Mucosa of stomach (tissue), 1 donor: ENCODE measurements around the gene MFSD11.
"Not testable (repeated sequence)": the region's sequence is repeated elsewhere in the genome, so short reads cannot be mapped to it uniquely, and the experiment has no call there.

Experiments used
- H3K27me3 ChIP-seq: one replicate; pipeline ENCODE4 v1.7.0; 2013; ENCODE audit warnings: mild to moderate bottlenecking, low read length; ENCODE audit not compliant: control insufficient read depth, insufficient read depth
- H3K36me3 ChIP-seq: one replicate; pipeline ENCODE4 v1.7.0; 2013; ENCODE audit warnings: low read length; ENCODE audit not compliant: control insufficient read depth, insufficient read depth
- H3K4me1 ChIP-seq: one replicate; pipeline ENCODE4 v1.7.0; 2013; ENCODE audit warnings: mild to moderate bottlenecking, low read length; ENCODE audit not compliant: control insufficient read depth, insufficient read depth
- H3K4me3 ChIP-seq: one replicate; pipeline ENCODE4 v1.7.0; 2013; ENCODE audit warnings: low read length
- H3K9ac ChIP-seq: one replicate; pipeline ENCODE4 v1.7.0; 2013; ENCODE audit warnings: mild to moderate bottlenecking, low read length, moderate library complexity
- H3K9me3 ChIP-seq: one replicate; pipeline ENCODE4 v1.7.0; 2013; ENCODE audit warnings: mild to moderate bottlenecking, low read length, moderate library complexity; ENCODE audit not compliant: control insufficient read depth
- donor health status: Pancreatic carcinoma.

MFSD11 gene

GRCh38 chr17:76700617-76701470 lies 37.1 kb upstream of the MFSD11 start:
- Histone ChIP-seq H3K36me3 (no peaks in the 10 kb centered on the region), H3K4me3 (no peak overlapping the region), H3K4me1 (peaks cover 6% of the 10 kb centered on the region), H3K27me3 (no peaks in the 10 kb centered on the region), H3K9ac (peak overlapping the region; percentile 49), H3K9me3 (no peaks in the 10 kb centered on the region)

DNA sequence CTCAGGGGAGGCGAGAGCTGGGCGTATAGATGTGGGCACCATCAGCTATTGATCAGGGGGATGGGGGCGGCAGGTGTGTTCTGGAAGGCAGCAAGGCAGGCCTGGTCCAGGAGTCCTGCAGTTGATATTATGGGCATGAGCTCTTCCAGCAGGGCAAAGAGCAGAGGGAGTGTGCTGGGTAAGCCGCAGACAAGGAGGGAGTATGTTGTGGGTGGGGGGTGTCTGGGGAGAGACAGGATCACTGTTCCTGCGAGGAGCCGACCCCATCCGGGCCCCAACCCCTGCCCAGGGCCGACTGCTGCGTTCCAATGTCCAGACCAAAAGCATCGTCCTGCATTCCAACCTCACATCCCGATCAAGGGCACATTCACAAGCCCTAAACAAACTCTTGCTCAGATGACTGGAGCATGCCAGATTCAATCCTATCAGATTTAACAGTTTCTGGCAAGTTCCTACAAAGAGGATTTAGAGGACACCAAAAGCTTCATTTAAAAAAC lies 36.4 kb upstream of the MFSD11 start:
- peak overlapping the region; percentile 49 for H3K9ac ChIP-seq

DNA sequence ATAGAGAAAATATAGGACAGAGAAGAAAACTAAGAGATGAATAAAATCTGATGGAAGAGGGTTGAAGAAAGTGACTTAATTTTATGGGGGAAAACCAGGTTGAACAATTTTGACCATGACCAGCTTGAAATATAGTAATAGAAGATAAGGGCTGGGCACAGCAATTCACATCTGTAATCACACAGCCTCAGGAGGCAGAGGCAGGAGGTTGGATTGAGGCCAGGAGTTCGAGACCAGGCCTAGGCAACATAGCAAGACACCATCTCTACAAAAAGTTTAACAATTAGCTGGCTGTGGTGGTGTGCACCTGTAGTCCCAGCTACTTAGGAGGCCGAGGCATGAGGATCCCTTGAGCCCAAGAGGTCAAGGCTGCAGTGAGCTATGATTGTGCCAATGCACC lies 35.8 kb upstream of the MFSD11 start:
- Histone ChIP-seq H3K4me3 (no peak overlapping the region), H3K36me3 (no peaks in the 10 kb centered on the region), H3K9ac (no peak overlapping the region), H3K4me1 (peaks cover 6% of the 10 kb centered on the region), H3K27me3 (no peaks in the 10 kb centered on the region), H3K9me3 (no peaks in the 10 kb centered on the region)

More for the DNA sequence above, 36.4 kb upstream of the MFSD11 start:
- no peaks in the 10 kb centered on the region for H3K27me3 ChIP-seq
- no peak overlapping the region for H3K4me3 ChIP-seq
- H3K4me1 ChIP-seq: peaks cover 6% of the 10 kb centered on the region
- H3K36me3 ChIP-seq: no peaks in the 10 kb centered on the region
- no peaks in the 10 kb centered on the region for H3K9me3 ChIP-seq

GRCh38 chr17:76702941-76703637 lies 34.8 kb upstream of the MFSD11 start:
- Histone ChIP-seq H3K27me3 (no peaks in the 10 kb centered on the region), H3K36me3 (no peaks in the 10 kb centered on the region), H3K4me1 (peaks cover 6% of the 10 kb centered on the region), H3K4me3 (no peak overlapping the region), H3K9me3 (no peaks in the 10 kb centered on the region), H3K9ac (no peak overlapping the region)

GRCh38 chr17:76704805-76705204 lies 33.1 kb upstream of the MFSD11 start:
- Histone ChIP-seq H3K4me3 (no peak overlapping the region), H3K9me3 (no peaks in the 10 kb centered on the region), H3K36me3 (no peaks in the 10 kb centered on the region), H3K4me1 (peaks cover 14% of the 10 kb centered on the region), H3K9ac (no peak overlapping the region), H3K27me3 (peaks cover 5% of the 10 kb centered on the region)

- H3K27me3 ChIP-seq: peaks cover 9% of the 10 kb centered on the region
- peaks cover 19% of the 10 kb centered on the region for H3K4me1 ChIP-seq
- no peak overlapping the region for H3K4me3 ChIP-seq
- H3K9me3 ChIP-seq: no peaks in the 10 kb centered on the region
- no peak overlapping the region for H3K9ac ChIP-seq
- H3K36me3 ChIP-seq: no peaks in the 10 kb centered on the region
These were observed 31.1 kb upstream of the MFSD11 start for GRCh38 chr17:76706817-76707216.

- Histone ChIP-seq H3K36me3 (no peaks in the 10 kb centered on the region), H3K4me1 (peaks cover 19% of the 10 kb centered on the region), H3K9ac (no peak overlapping the region), H3K9me3 (no peaks in the 10 kb centered on the region), H3K27me3 (peaks cover 9% of the 10 kb centered on the region), H3K4me3 (no peak overlapping the region)
These were observed 29.7 kb upstream of the MFSD11 start for GRCh38 chr17:76707985-76708807.

DNA sequence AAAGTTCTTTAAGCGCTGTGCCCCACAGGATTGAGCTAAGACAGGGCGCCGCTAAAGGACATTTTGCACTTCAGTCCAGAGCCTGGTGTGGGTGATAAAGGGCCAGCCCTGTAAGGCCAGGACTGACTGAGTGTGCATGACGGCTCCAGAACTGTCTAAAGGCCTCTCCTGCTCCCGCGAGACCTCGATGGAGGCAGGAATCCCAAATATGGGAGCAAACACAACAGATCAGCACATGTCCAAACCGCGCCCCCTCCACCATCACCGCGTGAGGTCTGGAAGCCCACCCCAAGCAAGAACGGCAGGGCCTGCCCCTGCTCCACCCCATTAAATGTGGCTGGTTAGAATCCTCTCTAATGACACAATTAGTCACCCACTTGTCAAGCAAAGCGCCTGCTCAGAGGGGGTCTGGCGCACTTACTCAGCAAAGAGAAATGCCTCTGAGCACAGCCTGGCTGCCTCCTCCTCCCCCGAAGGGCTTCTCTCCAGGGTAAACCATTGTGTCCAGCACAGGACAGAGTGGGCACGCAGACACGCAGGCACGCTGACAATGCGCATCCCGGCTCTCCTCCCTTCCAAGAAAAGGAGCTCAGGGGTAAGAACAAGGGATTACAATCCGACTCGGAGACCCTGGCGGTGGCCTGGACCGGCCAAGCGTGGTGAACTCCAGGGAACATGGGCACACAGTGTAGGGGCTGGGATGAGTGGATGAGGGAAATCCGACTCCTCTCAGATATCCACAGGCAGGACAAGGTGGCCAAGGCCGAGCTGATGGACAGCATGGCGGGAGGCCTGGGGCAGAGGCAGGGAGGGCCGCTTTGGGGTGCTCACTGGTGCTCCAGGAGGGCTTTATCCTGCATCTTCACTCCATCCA lies 28.6 kb upstream of the MFSD11 start:
- peak overlapping the region; percentile 76 for H3K9ac ChIP-seq
- H3K4me1 ChIP-seq: peaks cover 19% of the 10 kb centered on the region
- no peaks in the 10 kb centered on the region for H3K36me3 ChIP-seq
- H3K4me3 ChIP-seq: no peak overlapping the region
- H3K9me3 ChIP-seq: no peaks in the 10 kb centered on the region
- peaks cover 9% of the 10 kb centered on the region for H3K27me3 ChIP-seq

DNA sequence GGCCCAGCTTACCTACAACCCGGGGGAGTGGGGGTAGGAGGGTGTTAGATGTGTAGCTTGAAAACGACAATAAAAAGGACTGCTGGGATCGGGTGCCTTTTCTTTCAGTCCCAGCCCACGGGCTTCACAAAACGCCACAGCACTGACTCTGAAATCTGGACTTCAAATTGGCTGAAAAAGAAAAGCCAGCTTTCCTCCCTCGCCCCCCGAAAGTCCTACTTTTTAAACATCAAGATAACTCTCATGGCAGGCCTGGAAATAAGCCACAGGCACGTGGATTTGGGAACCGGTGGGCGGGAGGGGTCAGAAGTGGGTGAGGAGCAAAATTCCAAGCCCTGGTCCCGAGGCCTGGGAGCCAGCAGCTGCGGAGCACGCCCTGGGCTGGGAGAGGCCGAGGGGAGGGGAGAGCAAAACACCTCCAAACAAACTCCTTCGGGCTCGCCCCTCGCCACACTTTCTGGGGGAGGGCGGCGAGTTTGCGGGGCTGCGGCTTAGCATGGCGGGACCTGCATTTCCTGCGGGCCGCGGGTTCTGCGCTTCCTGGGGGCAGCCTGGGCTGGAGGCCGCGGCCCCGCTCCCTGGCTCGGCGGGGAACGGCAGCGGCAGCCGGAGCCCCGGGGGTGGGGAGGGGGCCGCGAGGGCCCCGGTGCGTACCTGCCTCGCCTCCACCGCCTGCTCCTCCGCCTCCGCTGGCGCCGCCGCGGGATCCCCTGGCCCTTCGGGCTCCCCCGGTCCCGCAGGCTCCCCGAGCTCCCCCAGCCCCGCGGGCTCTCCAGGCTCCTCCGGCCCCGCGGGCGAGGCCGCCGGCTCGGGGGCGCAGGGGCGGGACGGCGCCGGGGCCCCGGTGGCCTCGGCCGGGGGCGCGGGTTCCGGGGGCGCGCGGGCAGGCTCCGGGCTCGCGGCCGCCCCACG lies 27.7 kb upstream of the MFSD11 start:
- peak overlapping the region; percentile 76 for H3K9ac ChIP-seq
- H3K9me3 ChIP-seq, H3K27me3 ChIP-seq, H3K4me3 ChIP-seq, H3K36me3 ChIP-seq: not testable (repeated sequence)
- peaks cover 19% of the 10 kb centered on the region for H3K4me1 ChIP-seq

GRCh38 chr17:76710863-76711611 lies 26.9 kb upstream of the MFSD11 start, which contains the start of gene MXRA7:
MXRA7 (minus strand) TSS chr17:76710965; CDS start chr17:76710946, 19 bp downstream.
- Histone ChIP-seq H3K9ac (peak within 1 kb of the TSS; percentile 76), H3K9me3 (no peaks in the 10 kb centered on the region), H3K4me3 (peak within 1 kb of the TSS; percentile 29), H3K4me1 (peaks cover 19% of the 10 kb centered on the region), H3K36me3 (no peaks in the 10 kb centered on the region), H3K27me3 (peaks cover 9% of the 10 kb centered on the region)
